ENCODE results near the gene SLC43A1. TPM values are rescaled to one million over a fixed set of nuclear protein-coding genes. Genes with fewer than 3 reads are reported as not detected.

SLC43A1 gene
- total and polyA plus RNA-seq, 4 donors: 85.6 to 171 (median 107) TPM

- no peak for TF ChIP-seq HNF4G (IDR thresholded peaks at IDR 0.05)
- no peak for TF ChIP-seq MAX (IDR thresholded peaks at IDR 0.05)
- TF ChIP-seq TAF1 (conservative IDR thresholded peaks at IDR 0.05): no peak
- no peak for TF ChIP-seq NR2F2 (IDR thresholded peaks at IDR 0.05)
- no peak for TF ChIP-seq RAD21 (IDR thresholded peaks at IDR 0.05)
- TF ChIP-seq SP1 (IDR thresholded peaks at IDR 0.05): no peak
- TF ChIP-seq EGR1 (IDR thresholded peaks at IDR 0.05; ENCODE audit: low read depth in 2 of 2): no peak
- peaks cover 3 to 27% (median 23%) of the 10 kb centered on the region in 4 donors for H3K4me1 ChIP-seq (ENCODE audit: control insufficient read depth in 4 of 4, insufficient read depth in 4 of 4, low read length in 3 of 4)
- 81% methylated on average over 30 of the region's 30 CpGs for WGBS
- no peaks in the 10 kb centered on the region for H3K9me3 ChIP-seq (ENCODE audit: control insufficient read depth in 4 of 4, low read length in 3 of 4)
- no peaks in the 10 kb centered on the region for H3K27me3 ChIP-seq (ENCODE audit: control insufficient read depth in 4 of 4, insufficient read depth in 4 of 4, low read length in 3 of 4)
- no peak overlapping the region for H3K9ac ChIP-seq (ENCODE audit: low read depth in 1 of 2, low read length in 2 of 2)
- H3K27ac ChIP-seq (ENCODE audit: low read depth in 1 of 2, low read length in 2 of 2): no peak overlapping the region
- no peak overlapping the region for H3K4me3 ChIP-seq (ENCODE audit: low read depth in 1 of 3, low read length in 3 of 3)
- peaks cover 0 to 16% (median 3%) of the 10 kb centered on the region in 4 donors for H3K36me3 ChIP-seq (ENCODE audit: control insufficient read depth in 4 of 4, insufficient read depth in 3 of 4, low read depth in 1 of 4, low read length in 3 of 4)
- DNase-seq (ENCODE audit: low spot score): no peak
Measured at GRCh38 chr11:57464539-57465181, 50.8 kb downstream of the SLC43A1 start.

GRCh38 chr11:57463671-57464538 lies 51.6 kb downstream of the SLC43A1 start:
- TF ChIP-seq NR2F2 (IDR thresholded peaks at IDR 0.05) (no peak), JUND (IDR thresholded peaks at IDR 0.05) (no peak), ZBTB33 (IDR thresholded peaks at IDR 0.05) (no peak), HNF4G (IDR thresholded peaks at IDR 0.05) (no peak), GABPA (IDR thresholded peaks at IDR 0.05 in 1 of 2, conservative IDR thresholded peaks at IDR 0.05 in 1 of 2) (no peak), REST (IDR thresholded peaks at IDR 0.05) (no peak), TAF1 (conservative IDR thresholded peaks at IDR 0.05) (no peak), FOXA2 (IDR thresholded peaks at IDR 0.05) (no peak), HNF4A (conservative IDR thresholded peaks at IDR 0.05) (no peak), RAD21 (IDR thresholded peaks at IDR 0.05) (no peak), YY1 (IDR thresholded peaks at IDR 0.05) (no peak)
- WGBS: 80% methylated on average over 14 of the region's 14 CpGs
- Histone ChIP-seq H3K9ac (ENCODE audit: low read depth in 1 of 2, low read length in 2 of 2) (no peak overlapping the region), H3K9me3 (ENCODE audit: control insufficient read depth in 4 of 4, low read length in 3 of 4) (no peaks in the 10 kb centered on the region), H3K4me3 (ENCODE audit: low read depth in 1 of 3, low read length in 3 of 3) (no peak overlapping the region), H3K36me3 (ENCODE audit: control insufficient read depth in 4 of 4, insufficient read depth in 3 of 4, low read depth in 1 of 4, low read length in 3 of 4) (peaks cover 0 to 11% (median 3%) of the 10 kb centered on the region in 4 donors), H3K4me1 (ENCODE audit: control insufficient read depth in 4 of 4, insufficient read depth in 4 of 4, low read length in 3 of 4) (peaks cover 8 to 34% (median 30%) of the 10 kb centered on the region in 4 donors), H3K27me3 (ENCODE audit: control insufficient read depth in 4 of 4, insufficient read depth in 4 of 4, low read length in 3 of 4) (no peaks in the 10 kb centered on the region), H3K27ac (ENCODE audit: low read depth in 1 of 2, low read length in 2 of 2) (no peak overlapping the region)
- no peak for DNase-seq (ENCODE audit: low spot score)

Measured in liver (tissue), 9 donors.